GM12874 (cell line): ENCODE data around the gene GPX6.

Experiments
- TF ChIP-seq, protein P1 (sequence below): IDR thresholded peaks from 2 replicates; pipeline ENCODE4 v1.5.1; 2011; ENCODE audit warnings: low read depth, mild to moderate bottlenecking, control low read depth, low read length, moderate library complexity; ENCODE audit not compliant: insufficient read depth

Gene GPX6

DNA sequence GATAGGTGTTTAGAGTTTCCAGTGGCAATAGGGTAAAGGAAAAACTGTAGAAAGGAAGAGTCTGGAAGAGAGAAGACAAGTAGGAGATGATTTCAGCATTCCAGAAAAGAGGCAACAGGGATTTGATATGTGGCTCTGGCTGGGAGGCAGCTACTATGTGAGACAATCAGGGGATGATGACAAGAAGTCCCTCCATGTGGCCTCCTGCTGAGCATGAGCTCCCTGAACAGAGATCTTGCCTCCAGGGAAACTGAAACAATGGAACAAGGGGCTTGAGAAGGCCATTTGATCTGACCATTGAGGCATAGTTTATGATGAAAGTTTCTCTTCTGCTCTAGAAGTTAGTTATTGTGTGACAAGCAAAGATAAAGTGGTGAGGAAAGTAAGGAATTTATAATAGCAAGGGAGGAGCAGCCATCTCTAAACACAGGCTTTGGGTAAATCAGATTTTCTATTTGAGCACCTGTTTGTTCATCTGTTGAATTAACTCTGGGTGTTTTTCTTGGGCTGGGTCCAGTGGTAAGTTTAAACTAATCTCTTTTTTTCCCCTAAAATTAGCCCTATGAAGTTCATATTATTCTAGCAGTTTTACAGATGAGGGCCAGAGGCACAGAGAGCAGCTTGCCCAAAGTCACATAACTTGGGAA, 7.1 kb upstream of the GPX6 start:
- TF ChIP-seq, protein P1, sequence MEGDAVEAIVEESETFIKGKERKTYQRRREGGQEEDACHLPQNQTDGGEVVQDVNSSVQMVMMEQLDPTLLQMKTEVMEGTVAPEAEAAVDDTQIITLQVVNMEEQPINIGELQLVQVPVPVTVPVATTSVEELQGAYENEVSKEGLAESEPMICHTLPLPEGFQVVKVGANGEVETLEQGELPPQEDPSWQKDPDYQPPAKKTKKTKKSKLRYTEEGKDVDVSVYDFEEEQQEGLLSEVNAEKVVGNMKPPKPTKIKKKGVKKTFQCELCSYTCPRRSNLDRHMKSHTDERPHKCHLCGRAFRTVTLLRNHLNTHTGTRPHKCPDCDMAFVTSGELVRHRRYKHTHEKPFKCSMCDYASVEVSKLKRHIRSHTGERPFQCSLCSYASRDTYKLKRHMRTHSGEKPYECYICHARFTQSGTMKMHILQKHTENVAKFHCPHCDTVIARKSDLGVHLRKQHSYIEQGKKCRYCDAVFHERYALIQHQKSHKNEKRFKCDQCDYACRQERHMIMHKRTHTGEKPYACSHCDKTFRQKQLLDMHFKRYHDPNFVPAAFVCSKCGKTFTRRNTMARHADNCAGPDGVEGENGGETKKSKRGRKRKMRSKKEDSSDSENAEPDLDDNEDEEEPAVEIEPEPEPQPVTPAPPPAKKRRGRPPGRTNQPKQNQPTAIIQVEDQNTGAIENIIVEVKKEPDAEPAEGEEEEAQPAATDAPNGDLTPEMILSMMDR: no peak

DNA sequence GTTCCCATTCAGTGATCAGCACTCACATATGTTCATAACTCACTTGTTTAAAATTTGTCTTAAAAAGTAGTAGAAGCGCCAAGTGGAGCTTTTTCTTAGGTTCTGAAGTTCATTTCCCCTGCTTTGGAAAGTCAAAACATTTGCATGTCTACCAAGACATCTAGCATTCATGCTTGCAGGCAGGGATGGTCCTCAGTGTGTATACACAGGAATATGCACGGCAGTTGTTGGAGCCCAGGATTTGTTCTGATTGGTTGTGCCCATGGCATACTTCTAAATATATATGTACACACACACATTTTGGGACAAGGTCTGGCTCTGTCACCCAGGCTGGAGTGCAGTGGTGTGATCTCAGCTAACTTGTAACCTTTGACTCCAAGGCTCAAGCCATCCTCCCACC, 2.4 kb upstream of the GPX6 start:
- TF ChIP-seq, protein P1: no peak

DNA sequence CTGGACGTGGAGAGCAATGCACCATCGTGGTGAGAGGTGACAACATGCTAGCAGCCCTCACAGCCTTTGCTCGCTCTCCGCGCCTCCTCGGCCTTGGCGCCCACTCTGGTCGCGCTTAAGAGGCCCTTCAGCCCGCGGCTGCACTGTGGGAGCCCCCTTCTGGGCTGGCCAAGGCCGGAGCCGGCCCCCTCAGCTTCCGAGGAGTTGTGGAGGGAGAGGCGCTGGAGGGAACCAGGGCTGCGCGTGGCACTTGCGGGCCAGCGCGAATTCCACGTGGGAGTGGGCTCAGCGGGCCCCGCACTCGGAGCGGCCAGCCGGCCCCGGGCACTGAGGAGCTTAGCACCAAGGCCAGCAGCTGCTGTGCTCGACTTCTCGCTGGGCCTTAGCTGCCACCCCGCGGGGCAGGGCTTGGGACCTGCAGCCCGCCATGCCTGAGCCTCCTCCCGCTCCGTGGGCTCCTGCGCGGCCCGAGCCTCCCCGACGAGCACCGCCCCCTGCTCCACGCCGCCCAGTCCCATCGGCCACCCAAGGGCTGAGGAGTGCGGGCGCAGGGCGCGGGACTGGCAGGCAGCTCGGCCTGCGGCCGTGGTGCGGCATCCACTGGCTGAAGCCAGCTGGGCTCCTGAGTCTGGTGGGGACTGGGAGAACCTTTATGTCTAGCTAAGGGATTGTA, 3.8 kb downstream of the GPX6 start:
- TF ChIP-seq, protein P1: no peak

DNA sequence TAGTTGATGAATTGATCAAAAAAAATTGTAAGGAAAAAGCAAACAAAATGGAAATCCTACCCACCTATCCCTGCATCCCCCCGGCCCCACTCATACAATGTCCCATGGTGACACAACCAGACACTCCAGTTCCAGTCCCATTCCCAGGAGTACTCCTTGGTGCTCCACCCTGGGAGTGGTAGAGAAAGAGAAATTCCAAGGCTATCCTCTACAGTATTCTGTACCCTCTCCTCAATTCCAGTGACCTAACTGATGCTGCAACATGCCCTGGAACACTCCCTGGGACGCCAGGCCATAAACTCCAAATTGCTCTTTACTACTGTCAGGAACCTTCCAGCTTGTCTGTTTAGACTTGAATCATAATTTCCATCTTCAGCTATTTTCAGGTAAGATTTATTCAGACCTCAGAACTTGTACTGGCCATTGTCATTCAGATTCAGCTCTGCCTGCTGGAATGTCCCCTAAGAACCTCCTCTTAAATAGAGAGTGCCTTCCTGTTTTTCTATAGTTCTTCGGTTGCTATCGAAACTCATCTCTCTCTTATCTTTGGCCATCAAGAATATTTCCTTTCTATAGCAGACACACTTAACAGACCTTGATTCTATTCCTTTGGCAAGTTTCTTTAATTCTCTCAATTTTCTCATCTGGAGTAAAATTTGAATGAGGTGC, 8.7 kb downstream of the GPX6 start:
- TF ChIP-seq, protein P1: no peak

DNA sequence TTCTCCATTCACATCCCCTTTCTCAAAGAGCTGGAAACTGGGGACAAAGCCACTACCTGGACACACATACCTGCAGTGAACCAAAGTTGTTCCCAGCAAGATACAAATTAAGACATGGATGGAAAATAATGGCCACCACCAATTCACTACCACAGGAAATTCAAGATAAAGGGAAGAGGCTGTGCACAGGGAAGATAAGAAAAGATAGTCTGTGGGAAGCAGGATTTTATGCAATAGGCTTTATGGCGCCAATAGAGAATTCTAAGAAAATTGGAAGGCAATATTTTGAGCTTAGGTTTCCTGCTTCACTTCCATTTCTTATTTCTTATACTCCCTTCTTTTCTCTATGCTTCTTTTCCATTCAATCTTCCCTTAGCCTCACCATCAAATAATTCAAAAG, 9.9 kb downstream of the GPX6 start:
- TF ChIP-seq, protein P1: no peak

DNA sequence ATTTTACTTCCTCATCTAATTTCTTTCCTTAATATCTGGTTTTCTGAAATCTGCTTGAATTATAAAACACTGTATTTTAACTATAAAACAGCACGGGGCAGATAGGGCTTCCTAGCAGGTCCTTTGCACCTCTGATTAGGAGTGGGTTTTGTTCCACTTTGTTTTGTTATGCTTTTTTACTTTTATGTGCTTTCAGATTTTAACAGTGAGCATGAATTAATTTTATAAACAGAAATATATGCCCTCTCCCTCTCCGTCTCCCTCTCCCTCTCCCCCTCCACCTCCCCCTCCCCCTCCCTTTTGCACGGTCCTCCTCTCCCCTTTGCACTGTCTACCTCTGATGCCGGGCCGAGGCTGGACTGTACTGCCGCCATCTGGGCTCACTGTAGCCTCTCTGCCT, 14.3 kb downstream of the GPX6 start:
- TF ChIP-seq, protein P1: no peak

DNA sequence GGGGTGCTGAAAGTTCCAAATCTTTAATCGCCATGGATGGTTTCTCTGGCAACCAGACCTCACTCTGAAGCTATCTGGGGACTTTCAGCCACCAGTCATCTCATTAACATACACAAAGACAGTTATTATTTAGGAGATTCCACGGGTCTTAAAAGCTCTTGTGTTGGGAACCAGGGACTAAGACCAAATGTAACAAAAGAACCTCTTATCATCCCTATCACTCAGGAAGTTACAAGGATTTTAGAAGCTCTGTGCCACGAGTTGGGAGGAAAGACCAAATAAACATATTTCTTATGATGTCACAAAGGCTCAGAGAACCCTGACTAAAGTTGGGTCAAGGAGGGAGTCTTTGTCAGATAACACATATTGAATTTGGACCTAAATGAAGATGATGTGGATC, 17.7 kb downstream of the GPX6 start:
- TF ChIP-seq, protein P1: no peak
